ENCODE data around the gene LOX. TPM values are rescaled to one million over a fixed set of nuclear protein-coding genes. Genes with fewer than 3 reads are reported as not detected.

The LOX gene
- total and polyA plus RNA-seq, 9 of the 15 experiments (the other 6 are each of a cell fraction or from before 2014, with no cell fraction given), result 0.06 to 0.09 TPM; not detected in 7

DNA sequence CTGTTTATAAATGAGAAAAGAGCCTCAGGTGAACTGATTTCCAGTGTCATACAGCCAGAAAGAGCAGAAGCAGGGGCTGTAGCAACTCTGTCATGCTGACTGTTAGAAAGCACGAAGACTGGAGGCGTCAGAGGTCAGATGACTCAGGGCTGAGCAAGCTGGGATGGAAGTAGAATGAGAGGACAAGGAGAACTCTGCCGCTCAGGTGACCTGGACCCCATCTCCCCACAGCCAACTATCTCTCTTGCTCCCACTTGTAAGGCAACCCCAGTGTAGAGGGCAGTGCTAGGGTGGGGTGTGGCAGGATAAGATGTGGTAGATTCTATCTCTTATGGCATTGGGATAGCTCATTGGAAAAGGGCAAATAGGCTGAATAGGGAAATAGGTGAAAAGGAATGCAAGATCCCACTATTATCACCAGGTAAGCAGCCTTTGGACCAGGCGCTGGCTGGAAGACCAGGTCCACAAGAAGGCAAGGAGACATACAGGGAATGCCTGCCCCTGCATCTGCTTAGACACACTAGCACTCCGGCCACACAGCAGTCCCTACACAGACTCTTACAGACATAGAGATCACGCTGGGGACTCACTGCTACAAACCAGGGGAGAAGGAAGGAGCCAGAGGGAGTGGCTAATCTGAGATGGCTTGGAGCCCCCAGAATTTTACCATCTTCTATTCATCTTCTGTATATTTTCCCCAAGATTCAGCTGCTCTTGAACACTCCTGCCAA is 21.2 kb upstream of the LOX start:
- Histone ChIP-seq H4K20me1 (replicated peaks; ENCODE audit: control insufficient read depth, insufficient read depth, low read length) (no peaks in the 10 kb centered on the region), H2AFZ (ENCODE audit: low read depth, low read length) (peak overlapping the region; percentile 61), H3K27me3 (ENCODE audit: control insufficient read depth in 2 of 2, insufficient read depth in 2 of 2, low read length in 2 of 2) (no peaks in the 10 kb centered on the region), H3K4me3 (no peak overlapping the region), H3K79me2 (ENCODE audit: control insufficient read depth, insufficient read depth, low read length) (no peaks in the 10 kb centered on the region), H3K36me3 (ENCODE audit: control insufficient read depth, insufficient read depth, low read length) (no peaks in the 10 kb centered on the region), H3K9me3 (replicated peaks; ENCODE audit: control insufficient read depth, insufficient read depth, low read depth, low read length) (no peaks in the 10 kb centered on the region), H3K4me2 (ENCODE audit: insufficient read depth, low read length) (peak overlapping the region; percentile 63), H3K9me1 (ENCODE audit: control insufficient read depth, insufficient read depth, low read length) (no peaks in the 10 kb centered on the region), H3K9ac (ENCODE audit: insufficient read depth in 1 of 2, low read depth in 2 of 2, low read length in 2 of 2) (peak overlapping the region; percentile 8 to 40; a peak in 2 of 4 replicates), H3K27ac (ENCODE audit: extremely low read depth, low read depth, low read length) (peak overlapping the region; percentile 45; the same call in 1 of the 3 replicates), H3K4me1 (replicated peaks in 1 of 2; ENCODE audit: control insufficient read depth in 2 of 2, insufficient read depth in 2 of 2, low read length in 2 of 2) (peaks cover 6 to 13% of the 10 kb centered on the region in 2 experiments; a peak in 3 of 5 replicates)
- DNase-seq (ENCODE audit: extremely low read depth in 1 of 4, low spot score in 3 of 4) (peak in 3 of 4 experiments; percentile 10 to 79 (median 57)), ATAC-seq (peak; percentile 88), FAIRE-seq (peak; percentile 85)
- ChIA-PET CTCF (ENCODE audit: low intra/inter-chr PET ratio) (interaction anchor here (0.5 kb wide), 1 partner anchor 1633 kb away, joined by 3 read pairs; no protein-coding TSS in a partner anchor), POLR2A (interaction anchor here (0.7 kb wide), 2 partner anchors 65 to 1176 kb away, joined by 3 read pairs; no protein-coding TSS in a partner anchor)
- in situ Hi-C loops (cut with MboI) (no loop called here), intact Hi-C loops (cut with micrococcal nuclease) (no loop called here)
- no TSS peak for BruUV-seq (replicated peaks)
- WGBS (ENCODE audit: insufficient coverage, low coverage, missing lambda C conversion rate), result 20% methylated on average over 6 of the region's 6 CpGs
- TF ChIP-seq EGR1 (conservative IDR thresholded peaks at IDR 0.05), result peak; percentile 38
- 0 out of 2 replicates have a peak, but pooled peaks have one; percentile 27 for TF ChIP-seq SMARCE1 (IDR thresholded peaks at IDR 0.05)
- no peak for TF ChIP-seq HMBOX1 (IDR thresholded peaks at IDR 0.05)
- TF ChIP-seq NCOA6 (IDR thresholded peaks at IDR 0.05), result no peak
- no peak for TF ChIP-seq ZNF311 (CRISPR knock-in tag; IDR thresholded peaks at IDR 0.05)
- TF ChIP-seq ETV5 (CRISPR knock-in tag; IDR thresholded peaks at IDR 0.05; ENCODE audit: low read depth), result 0 out of 2 replicates have a peak, but pooled peaks have one; percentile 28
- TF ChIP-seq ZNF780A (CRISPR knock-in tag; IDR thresholded peaks at IDR 0.05), result no peak
- 0 out of 2 replicates have a peak, but pooled peaks have one; percentile 11 for TF ChIP-seq CBFA2T2 (conservative IDR thresholded peaks at IDR 0.05)
- no peak for TF ChIP-seq HCFC1 (IDR thresholded peaks at IDR 0.05; ENCODE audit: low read depth, low read length)
- peak; percentile 57; the same call in 1 of the 2 replicates for TF ChIP-seq C11orf30 (IDR thresholded peaks at IDR 0.05; ENCODE audit: low read depth)
- TF ChIP-seq FOSL1 (tag; conservative IDR thresholded peaks at IDR 0.05), result peak; percentile 89
- TF ChIP-seq, protein P1, sequence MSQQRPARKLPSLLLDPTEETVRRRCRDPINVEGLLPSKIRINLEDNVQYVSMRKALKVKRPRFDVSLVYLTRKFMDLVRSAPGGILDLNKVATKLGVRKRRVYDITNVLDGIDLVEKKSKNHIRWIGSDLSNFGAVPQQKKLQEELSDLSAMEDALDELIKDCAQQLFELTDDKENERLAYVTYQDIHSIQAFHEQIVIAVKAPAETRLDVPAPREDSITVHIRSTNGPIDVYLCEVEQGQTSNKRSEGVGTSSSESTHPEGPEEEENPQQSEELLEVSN (IDR thresholded peaks at IDR 0.05; ENCODE audit: borderline replicate concordance in 1 of 2, extremely low read depth in 1 of 2, insufficient read depth in 1 of 2, insufficient read length in 1 of 2, low read depth in 1 of 2, low read length in 1 of 2, poor library complexity in 1 of 2, severe bottlenecking in 1 of 2), result peak in 1 of 2 experiments; percentile 52
- no peak for TF ChIP-seq ARID4B (CRISPR knock-in tag; IDR thresholded peaks at IDR 0.05)
- peak; percentile 60 for TF ChIP-seq ZNF316 (IDR thresholded peaks at IDR 0.05)
- TF ChIP-seq NFXL1 (CRISPR knock-in tag; IDR thresholded peaks at IDR 0.05), result no peak
- no peak for TF ChIP-seq MAFK (IDR thresholded peaks at IDR 0.05; ENCODE audit: low read length)
- TF ChIP-seq ZNF551 (CRISPR knock-in tag; IDR thresholded peaks at IDR 0.05), result no peak

Data from K562 (cell line).